PC-3 (cell line): ENCODE data around the gene CLPSL2. TPM values are rescaled to one million over a fixed set of nuclear protein-coding genes. Genes with fewer than 3 reads are reported as not detected.

Experiments used
- ATAC-seq: fragments of 200-7000 bp; cut with Tn5 transposase; 2 replicates; pipeline ENCODE4 v1.9.1; 2020; ENCODE audit warnings: mild to moderate bottlenecking, moderate library complexity
- BruUV-seq: library from RNA; stranded (reverse); fragments of 400-500 nt; replicated peaks from 2 replicates; lab custom pipeline; 2021; lab: Mats Ljungman, UMichigan
- CTCF ChIA-PET: fragments of 300-600 bp; sonication (Branson Sonifier 250); formaldehyde crosslinking; loops from one replicate; lab custom pipeline; 2022; ENCODE audit warnings: antibody characterized with exemption; lab: Charles Lee
- POLR2A ChIA-PET: fragments of 300-600 bp; sonication (Branson Sonifier 250); formaldehyde crosslinking; loops from one replicate; lab custom pipeline; 2022; ENCODE audit warnings: antibody characterized with exemption; ENCODE audit not compliant: unreplicated experiment; lab: Charles Lee
- DNase-seq: peaks from one replicate; pipeline ENCODE4 v3.0.0-alpha.2; 2015
- H2AFZ ChIP-seq: fragments of 300-600 bp; sonication (generic); 2 replicates; pipeline ENCODE4 v1.6.0; 2016; ENCODE audit warnings: antibody characterized with exemption, low read length
- H3F3A ChIP-seq: fragments of 300-600 bp; sonication (generic); one replicate; pipeline ENCODE4 v1.6.0; 2017; ENCODE audit warnings: antibody characterized with exemption, low read length, control low read depth, mild to moderate bottlenecking; ENCODE audit not compliant: unreplicated experiment
- H3K27ac ChIP-seq: fragments of 300-600 bp; sonication (generic); 2 replicates; pipeline ENCODE4 v1.5.1; 2016; ENCODE audit warnings: mild to moderate bottlenecking, low read length
- H3K27me3 ChIP-seq: fragments of 300-600 bp; sonication (generic); 2 replicates; pipeline ENCODE4 v1.6.1; 2016; ENCODE audit warnings: low read length, mixed read lengths
- H3K36me3 ChIP-seq: fragments of 300-600 bp; sonication (generic); 2 replicates; pipeline ENCODE4 v1.6.1; 2016; ENCODE audit warnings: low read depth, mixed run types, low read length, mixed read lengths
- H3K4me1 ChIP-seq: fragments of 300-600 bp; sonication (generic); 2 replicates; pipeline ENCODE4 v1.5.1; 2016; ENCODE audit warnings: low read length; ENCODE audit not compliant: insufficient read depth
- H3K4me2 ChIP-seq: fragments of 300-600 bp; sonication (generic); 2 replicates; pipeline ENCODE4 v1.6.0; 2016; ENCODE audit warnings: low read length
- H3K4me3 ChIP-seq: fragments of 300-600 bp; sonication (generic); 2 replicates; pipeline ENCODE4 v1.5.1; 2016; ENCODE audit warnings: mild to moderate bottlenecking, low read length, mixed read lengths
- H3K79me2 ChIP-seq: fragments of 300-600 bp; sonication (generic); 2 replicates; pipeline ENCODE4 v1.6.1; 2017; ENCODE audit warnings: low read length, mixed read lengths
- H3K9ac ChIP-seq: fragments of 300-600 bp; sonication (generic); 2 replicates; pipeline ENCODE4 v1.6.0; 2016; ENCODE audit warnings: mild to moderate bottlenecking, low read length
- H3K9me2 ChIP-seq: fragments of 300-600 bp; sonication (generic); replicated peaks from 2 replicates; pipeline ENCODE4 v1.6.1; 2016; ENCODE audit warnings: mixed run types, low read length, mixed read lengths
- H3K9me3 ChIP-seq: fragments of 300-600 bp; sonication (generic); 2 replicates; pipeline ENCODE4 v1.6.1; 2016; ENCODE audit warnings: low read length, mixed read lengths
- H4K20me1 ChIP-seq: fragments of 300-600 bp; sonication (generic); 2 replicates; pipeline ENCODE4 v1.6.1; 2016; ENCODE audit warnings: low read length, mixed read lengths
- EZH2 ChIP-seq: fragments of 300-600 bp; sonication (generic); IDR thresholded peaks from one replicate; pipeline ENCODE4 v1.6.1; 2017; ENCODE audit warnings: antibody characterized with exemption, mild to moderate bottlenecking, low read length; ENCODE audit not compliant: unreplicated experiment
- EZH2phosphoT487 ChIP-seq: fragments of 300-600 bp; sonication (generic); IDR thresholded peaks from 2 replicates; pipeline ENCODE4 v1.6.1; 2018; ENCODE audit warnings: mild to moderate bottlenecking, antibody characterized with exemption, low read length, borderline replicate concordance
- intact Hi-C: fragments of 100-400 bp; cut with micrococcal nuclease; formaldehyde crosslinking; loops from 2 replicates; pipeline ENCODE4 v1.9.0; 2023
- total RNA-seq: library from RNA; depleted of rRNA; stranded (reverse); fragments of >200 nt; gene quantifications from 2 replicates; pipeline ENCODE4 v1.2.3, GENCODE V29; 2014
- TF ChIP-seq, protein P1 (sequence below): fragments of 300-600 bp; sonication (generic); conservative IDR thresholded peaks from 2 replicates; pipeline ENCODE4 v1.5.1; 2017; ENCODE audit warnings: antibody characterized with exemption, low read depth, mild to moderate bottlenecking, low read length

Gene CLPSL2
- total RNA-seq, 1 experiment from 2014 or later: not detected

DNA sequence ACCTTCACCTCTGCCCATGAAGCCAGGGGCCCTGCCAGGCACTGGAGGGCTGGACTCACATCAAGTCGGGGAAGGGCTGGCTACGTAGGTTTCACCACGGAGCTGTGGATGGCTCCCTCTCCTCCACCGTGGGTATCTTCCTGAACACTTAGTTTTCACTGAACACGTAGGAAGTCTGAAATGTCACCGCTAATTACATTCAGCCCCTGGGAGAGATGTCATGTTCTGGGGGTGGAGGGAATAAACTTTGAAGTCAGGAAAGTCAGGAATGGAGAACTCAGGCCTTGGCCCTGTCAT is 35.2 kb downstream of the CLPSL2 start:
- Histone ChIP-seq H4K20me1 (no peaks in the 10 kb centered on the region), H3K9me2 (no peaks in the 10 kb centered on the region), H3K4me3 (peak overlapping the region; percentile 8; the same call in 1 of the 2 replicates), H3F3A (no peaks in the 10 kb centered on the region), H3K4me2 (peak overlapping the region; percentile 63), H2AFZ (peak overlapping the region; percentile 31), H3K27me3 (no peaks in the 10 kb centered on the region), H3K9me3 (no peaks in the 10 kb centered on the region), H3K9ac (peak overlapping the region; percentile 6), H3K27ac (peak overlapping the region; percentile 65), H3K36me3 (no peaks in the 10 kb centered on the region), H3K4me1 (peaks cover 23% of the 10 kb centered on the region), H3K79me2 (no peaks in the 10 kb centered on the region)
- TF ChIP-seq EZH2phosphoT487 (no peak), EZH2 (no peak)
- TF ChIP-seq, protein P1, sequence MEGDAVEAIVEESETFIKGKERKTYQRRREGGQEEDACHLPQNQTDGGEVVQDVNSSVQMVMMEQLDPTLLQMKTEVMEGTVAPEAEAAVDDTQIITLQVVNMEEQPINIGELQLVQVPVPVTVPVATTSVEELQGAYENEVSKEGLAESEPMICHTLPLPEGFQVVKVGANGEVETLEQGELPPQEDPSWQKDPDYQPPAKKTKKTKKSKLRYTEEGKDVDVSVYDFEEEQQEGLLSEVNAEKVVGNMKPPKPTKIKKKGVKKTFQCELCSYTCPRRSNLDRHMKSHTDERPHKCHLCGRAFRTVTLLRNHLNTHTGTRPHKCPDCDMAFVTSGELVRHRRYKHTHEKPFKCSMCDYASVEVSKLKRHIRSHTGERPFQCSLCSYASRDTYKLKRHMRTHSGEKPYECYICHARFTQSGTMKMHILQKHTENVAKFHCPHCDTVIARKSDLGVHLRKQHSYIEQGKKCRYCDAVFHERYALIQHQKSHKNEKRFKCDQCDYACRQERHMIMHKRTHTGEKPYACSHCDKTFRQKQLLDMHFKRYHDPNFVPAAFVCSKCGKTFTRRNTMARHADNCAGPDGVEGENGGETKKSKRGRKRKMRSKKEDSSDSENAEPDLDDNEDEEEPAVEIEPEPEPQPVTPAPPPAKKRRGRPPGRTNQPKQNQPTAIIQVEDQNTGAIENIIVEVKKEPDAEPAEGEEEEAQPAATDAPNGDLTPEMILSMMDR: no peak
- ChIA-PET POLR2A (no interaction called here), CTCF (no interaction called here)
- intact Hi-C loops: no loop called here
- BruUV-seq: no TSS peak
- DNase-seq: no peak
- ATAC-seq: no peak

DNA sequence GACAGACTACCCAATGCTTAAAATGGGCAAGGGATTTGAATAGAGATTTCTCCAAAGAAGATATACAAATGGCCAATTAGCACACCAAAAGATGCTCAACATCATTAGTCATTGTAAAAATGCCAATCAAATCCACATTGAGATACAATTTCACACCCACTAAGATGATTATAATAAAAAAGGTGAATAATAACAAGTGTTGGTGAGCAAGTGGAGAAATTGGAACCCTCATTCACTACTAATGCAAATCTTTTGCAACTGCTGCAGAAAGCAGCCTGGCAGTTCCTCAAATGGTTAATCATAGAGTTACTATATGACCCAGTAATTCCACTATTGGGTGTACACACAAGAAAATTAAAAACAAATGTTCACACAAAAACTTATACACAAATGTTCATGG is 41.1 kb downstream of the CLPSL2 start:
- ATAC-seq (no peak), DNase-seq (no peak)
- no peak overlapping the region for H3K4me3 ChIP-seq
- no peaks in the 10 kb centered on the region for H4K20me1 ChIP-seq
- H3F3A ChIP-seq: no peaks in the 10 kb centered on the region
- no peaks in the 10 kb centered on the region for H3K79me2 ChIP-seq
- H3K9me3 ChIP-seq: no peaks in the 10 kb centered on the region
- H2AFZ ChIP-seq: no peak overlapping the region
- TF ChIP-seq EZH2 (no peak), EZH2phosphoT487 (no peak)
- TF ChIP-seq, protein P1: no peak
- intact Hi-C loops: no loop called here
- ChIA-PET CTCF (no interaction called here), POLR2A (no interaction called here)
- no peaks in the 10 kb centered on the region for H3K27me3 ChIP-seq
- H3K4me1 ChIP-seq: no peaks in the 10 kb centered on the region
- H3K4me2 ChIP-seq: no peak overlapping the region
- H3K9ac ChIP-seq: no peak overlapping the region
- H3K9me2 ChIP-seq: no peaks in the 10 kb centered on the region
- no peak overlapping the region for H3K27ac ChIP-seq
- H3K36me3 ChIP-seq: no peaks in the 10 kb centered on the region
- no TSS peak for BruUV-seq

GRCh38 chr6:35823601-35824000 is 47.2 kb downstream of the CLPSL2 start:
- H3K4me3 ChIP-seq: no peak overlapping the region
- H3K9ac ChIP-seq: no peak overlapping the region
- ChIA-PET CTCF (no interaction called here), POLR2A (no interaction called here)
- TF ChIP-seq EZH2 (no peak), EZH2phosphoT487 (no peak)
- TF ChIP-seq, protein P1: no peak
- intact Hi-C loops: no loop called here
- no peak for DNase-seq
- H3K9me2 ChIP-seq: no peaks in the 10 kb centered on the region
- H3K4me2 ChIP-seq: no peak overlapping the region
- no peaks in the 10 kb centered on the region for H3K27me3 ChIP-seq
- H3K9me3 ChIP-seq: no peaks in the 10 kb centered on the region
- no peaks in the 10 kb centered on the region for H4K20me1 ChIP-seq
- H3K79me2 ChIP-seq: no peaks in the 10 kb centered on the region
- no peaks in the 10 kb centered on the region for H3K4me1 ChIP-seq
- H3K27ac ChIP-seq: no peak overlapping the region
- ATAC-seq: no peak
- no peaks in the 10 kb centered on the region for H3F3A ChIP-seq
- no peaks in the 10 kb centered on the region for H3K36me3 ChIP-seq
- no peak overlapping the region for H2AFZ ChIP-seq
- BruUV-seq: no TSS peak
